Spleen (tissue), 11 donors: Measurements from ENCODE around the gene NF2. TPM values are rescaled to one million over a fixed set of nuclear protein-coding genes. Genes with fewer than 3 reads are reported as not detected.

Experiments used
- DNase-seq: peaks from one replicate; pipeline ENCODE4 v3.0.0-alpha.2; 2020
- H3K27ac ChIP-seq, 8 donors: fragments of 200-600 bp; sonication (generic) in 7 of 8; 1 replicate in 4 of 8; 2 replicates in 4 of 8; pipeline versions ENCODE4 v1.5.0 to v1.8.0; 2016 to 2021; ENCODE audit warnings: inconsistent platforms in 4 of 8, mild to moderate bottlenecking in 4 of 8, moderate library complexity in 1 of 8
- H3K27me3 ChIP-seq, 7 donors: fragments of 200-600 bp; sonication (generic) in 6 of 7; replicated peaks in 1 of 7; 1 replicate in 4 of 7; 2 replicates in 3 of 7; pipeline versions ENCODE4 v1.5.0 to v1.8.0; 2016 to 2021; ENCODE audit warnings: inconsistent platforms in 3 of 7, mild to moderate bottlenecking in 1 of 7
- H3K36me3 ChIP-seq, 6 donors: fragments of 200-600 bp; sonication (generic) in 5 of 6; 1 replicate in 4 of 6; 2 replicates in 2 of 6; pipeline versions ENCODE4 v1.5.0 to v1.8.0; 2016 to 2021; ENCODE audit warnings: inconsistent platforms in 2 of 6
- H3K4me1 ChIP-seq, 6 donors: fragments of 200-600 bp; sonication (generic) in 5 of 6; 1 replicate in 3 of 6; 2 replicates in 3 of 6; pipeline versions ENCODE4 v1.5.0 to v1.8.0; 2016 to 2021; ENCODE audit warnings: inconsistent platforms in 3 of 6
- H3K4me3 ChIP-seq, 8 donors: fragments of 200-600 bp; sonication (generic) in 7 of 8; 1 replicate in 4 of 8; 2 replicates in 4 of 8; pipeline versions ENCODE4 v1.5.0 to v1.8.0; 2016 to 2021; ENCODE audit warnings: inconsistent platforms in 4 of 8, mild to moderate bottlenecking in 4 of 8, moderate library complexity in 2 of 8
- H3K9me3 ChIP-seq, 8 donors: fragments of 200-600 bp; sonication (generic) in 7 of 8; 1 replicate in 4 of 8; 2 replicates in 4 of 8; pipeline versions ENCODE4 v1.5.0 to v1.8.0; 2016 to 2021; ENCODE audit warnings: inconsistent platforms in 4 of 8
- CTCF ChIP-seq, 11 experiments: fragments of 200-600 bp in 7 of 11; fragments of 450-650 bp in 4 of 11; sonication (generic) in 4 of 11; IDR thresholded peaks in 8 of 11; conservative IDR thresholded peaks in 3 of 11; 1 replicate in 7 of 11; 2 replicates in 4 of 11; pipeline versions ENCODE4 v1.4.0 to v1.8.0; 2016 to 2021; ENCODE audit warnings: antibody characterized with exemption in 11 of 11, inconsistent platforms in 4 of 11, mild to moderate bottlenecking in 1 of 11
- POLR2A ChIP-seq, 3 donors: fragments of 450-650 bp; IDR thresholded peaks; one replicate each; pipeline ENCODE4 v1.5.1; 2017; ENCODE audit warnings: antibody characterized with exemption in 3 of 3, mild to moderate bottlenecking in 1 of 3
- POLR2AphosphoS5 ChIP-seq, 3 donors: sonication (generic); formaldehyde crosslinking; IDR thresholded peaks; one replicate each; pipeline ENCODE4 v1.5.1; 2017; ENCODE audit warnings: antibody characterized with exemption in 3 of 3
- WGBS, 5 donors: extraction: QIAGEN DNeasy Blood & Tissue Kit in 3 of 5; methylation state at CpG; one replicate each; pipeline versions ENCODE4 v1.1.5 to v1.1.7; 2013 to 2018; 5-methylcytosine and 5-hydroxymethylcytosine counted together
- intact Hi-C: fragments of 100-400 bp; cut with DNase I; formaldehyde crosslinking; loops from one replicate; pipeline ENCODE4 v1.15.0; 2023; ENCODE audit warnings: low total_unique reads
- polyA plus RNA-seq, 3 donors: library from polyadenylated mRNA; stranded (reverse); fragments of 200-250 nt; gene quantifications; one replicate each; pipeline ENCODE4 v1.2.1, GENCODE V29; 2013
- total RNA-seq, 7 donors: library from RNA; depleted of rRNA in 3 of 7; stranded (reverse); fragments of >200 nt in 3 of 7; fragmentation: NEBNext Ultra II Directional in 4 of 7; extraction: Animal tissue kit (Norgen Biotek cat#: 25700) in 4 of 7; gene quantifications; one replicate each; pipeline versions ENCODE4 v1.1.0 to v1.2.1, GENCODE V29; 2016 to 2021
- donor health status: healthy with polysubstance abuse.
- donor health status: DM: no; HTN: no; CAD: no; lungs with moderate emphysema.
- donor health status: DM: no; HTN: no; CAD: no.
- donor health status: Bipolar disorder and iron deficiency.
- donor health status: healthy.
- donor health status: DM: no; HTN: no; CAD: no.
- donor health status: DM: yes; HTN: yes; CAD: no.

NF2 gene
- total and polyA plus RNA-seq, 10 donors = 3.9 to 42.9 (median 31.4) TPM

GRCh38 chr22:29691636-29692326, 88.3 kb downstream of the NF2 start:
- TF ChIP-seq POLR2AphosphoS5 (IDR thresholded peaks at IDR 0.05) = no peak
- no peak for TF ChIP-seq POLR2A (IDR thresholded peaks at IDR 0.05)
- no peak for TF ChIP-seq CTCF (IDR thresholded peaks at IDR 0.05 in 8 of 11, conservative IDR thresholded peaks at IDR 0.05 in 3 of 11)
- Histone ChIP-seq H3K4me3 (no peak overlapping the region), H3K27me3 (no peaks in the 10 kb centered on the region), H3K27ac (no peak overlapping the region), H3K9me3 (no peaks in the 10 kb centered on the region), H3K36me3 (peaks cover 0 to 100% (median 42%) of the 10 kb centered on the region in 6 donors), H3K4me1 (peaks cover 0 to 14% (median 9%) of the 10 kb centered on the region in 6 donors)
- 86 to 98% (median 93%) methylated on average over 12 to 13 of the region's 13 CpGs for WGBS, 5 donors
- intact Hi-C loops = no loop called here
- no peak for DNase-seq

- intact Hi-C loops = no loop called here
- Histone ChIP-seq H3K9me3 (no peaks in the 10 kb centered on the region), H3K27ac (no peak overlapping the region), H3K4me3 (no peak overlapping the region), H3K36me3 (peaks cover 0 to 100% (median 44%) of the 10 kb centered on the region in 6 donors), H3K4me1 (peaks cover 0 to 14% (median 9%) of the 10 kb centered on the region in 6 donors), H3K27me3 (no peaks in the 10 kb centered on the region)
- TF ChIP-seq CTCF (IDR thresholded peaks at IDR 0.05 in 8 of 11, conservative IDR thresholded peaks at IDR 0.05 in 3 of 11) (no peak), POLR2AphosphoS5 (IDR thresholded peaks at IDR 0.05) (no peak), POLR2A (IDR thresholded peaks at IDR 0.05) (no peak)
- WGBS, 5 donors = 71 to 82% (median 79%) methylated on average over 4 of the region's 4 CpGs
- no peak for DNase-seq
Measured at GRCh38 chr22:29692327-29692640, 88.9 kb downstream of the NF2 start.

- TF ChIP-seq POLR2AphosphoS5 (IDR thresholded peaks at IDR 0.05) (no peak), POLR2A (IDR thresholded peaks at IDR 0.05) (no peak), CTCF (IDR thresholded peaks at IDR 0.05 in 8 of 11, conservative IDR thresholded peaks at IDR 0.05 in 3 of 11) (no peak)
- DNase-seq = no peak
- intact Hi-C loops = no loop called here
- 73 to 93% (median 84%) methylated on average over 8 of the region's 8 CpGs for WGBS, 5 donors
- Histone ChIP-seq H3K9me3 (no peaks in the 10 kb centered on the region), H3K27me3 (no peaks in the 10 kb centered on the region), H3K36me3 (peaks cover 0 to 100% (median 42%) of the 10 kb centered on the region in 6 donors), H3K4me3 (no peak overlapping the region), H3K4me1 (peaks cover 0 to 18% (median 8%) of the 10 kb centered on the region in 6 donors), H3K27ac (no peak overlapping the region)
Measured at GRCh38 chr22:29693161-29693560, 89.7 kb downstream of the NF2 start.

GRCh38 chr22:29693671-29694070, 90.2 kb downstream of the NF2 start:
- DNase-seq = no peak
- Histone ChIP-seq H3K36me3 (peaks cover 0 to 100% (median 42%) of the 10 kb centered on the region in 6 donors), H3K9me3 (no peaks in the 10 kb centered on the region), H3K27me3 (no peaks in the 10 kb centered on the region), H3K27ac (no peak overlapping the region), H3K4me3 (no peak overlapping the region), H3K4me1 (peaks cover 0 to 22% (median 10%) of the 10 kb centered on the region in 6 donors)
- TF ChIP-seq CTCF (IDR thresholded peaks at IDR 0.05 in 8 of 11, conservative IDR thresholded peaks at IDR 0.05 in 3 of 11) = no peak
- no peak for TF ChIP-seq POLR2AphosphoS5 (IDR thresholded peaks at IDR 0.05)
- TF ChIP-seq POLR2A (IDR thresholded peaks at IDR 0.05) = no peak
- 76 to 85% (median 81%) methylated on average over 3 to 9 of the region's 9 CpGs for WGBS, 5 donors
- intact Hi-C loops = no loop called here
